ENCODE results near the gene TMEM18. TPM values are rescaled to one million over a fixed set of nuclear protein-coding genes. Genes with fewer than 3 reads are reported as not detected.
"Not testable (repeated sequence)": the region's sequence is repeated elsewhere in the genome, so short reads cannot be mapped to it uniquely, and the experiment has no call there.

The TMEM18 gene
- polyA plus RNA-seq, 1 of the 3 experiments (the other 2 are of a cell fraction), result 29.3 TPM

GRCh38 chr2:705971-706511 lies 28.8 kb upstream of the TMEM18 start:
- H3K36me3 ChIP-seq (replicated peaks in 1 of 2; ENCODE audit: control insufficient read depth in 1 of 2, insufficient read depth in 2 of 2, low read length in 1 of 2), result no peaks in the 10 kb centered on the region
- no peaks in the 10 kb centered on the region for H3K79me2 ChIP-seq (ENCODE audit: insufficient read depth)
- H3K9me3 ChIP-seq, result no peaks in the 10 kb centered on the region
- no peak for TF ChIP-seq NRF1 (IDR thresholded peaks at IDR 0.05; ENCODE audit: low read depth, low read length)
- TF ChIP-seq FOXJ3 (CRISPR knock-in tag; IDR thresholded peaks at IDR 0.05), result no peak
- no peak for TF ChIP-seq TAF1 (IDR thresholded peaks at IDR 0.05; ENCODE audit: borderline replicate concordance, low read depth, low read length)
- no peak for TF ChIP-seq MAX (IDR thresholded peaks at IDR 0.05; ENCODE audit: low read depth)
- no peak for TF ChIP-seq FOXM1 (IDR thresholded peaks at IDR 0.05; ENCODE audit: low read depth)
- TF ChIP-seq RCOR1 (IDR thresholded peaks at IDR 0.05; ENCODE audit: low read length), result no peak
- TF ChIP-seq MXI1 (IDR thresholded peaks at IDR 0.05; ENCODE audit: low read depth, low read length), result no peak
- H3K27me3 ChIP-seq (ENCODE audit: insufficient read depth), result no peaks in the 10 kb centered on the region
- ChIA-PET CTCF (interaction anchor here (2.5 kb wide), 1 partner anchor 10 kb away, joined by 10 read pairs; no protein-coding TSS in a partner anchor), POLR2A (no interaction called here)
- H3F3A ChIP-seq (replicated peaks; ENCODE audit: insufficient read depth), result no peaks in the 10 kb centered on the region
- WGBS (ENCODE audit: low lambda C conversion rate), result 42% methylated on average over 7 of the region's 7 CpGs
- no peak overlapping the region for H2AFZ ChIP-seq (ENCODE audit: low read depth)
- no peak overlapping the region for H3K4me3 ChIP-seq (ENCODE audit: low read depth in 2 of 2, low read length in 1 of 2)
- H4K20me1 ChIP-seq (ENCODE audit: insufficient read depth), result no peaks in the 10 kb centered on the region
- H3K9ac ChIP-seq, result no peak overlapping the region
- no peak overlapping the region for H3K27ac ChIP-seq (ENCODE audit: low read depth in 2 of 2, low read length in 1 of 2)
- H3K4me1 ChIP-seq (ENCODE audit: control insufficient read depth in 1 of 2, insufficient read depth in 2 of 2, low read depth in 1 of 2, low read length in 1 of 2), result no peaks in the 10 kb centered on the region; a peak in 1 of 4 replicates
- DNase-seq, result no peak
- H3K9me2 ChIP-seq, result no peaks in the 10 kb centered on the region
- no peak overlapping the region for H3K4me2 ChIP-seq

GRCh38 chr2:702765-703164 lies 25.6 kb upstream of the TMEM18 start:
- H3K4me3 ChIP-seq (ENCODE audit: low read depth in 2 of 2, low read length in 1 of 2); H2AFZ ChIP-seq (ENCODE audit: low read depth); H3K79me2 ChIP-seq (ENCODE audit: insufficient read depth); H3K4me1 ChIP-seq (ENCODE audit: control insufficient read depth in 1 of 2, insufficient read depth in 2 of 2, low read depth in 1 of 2, low read length in 1 of 2); POLR2A ChIA-PET; DNase-seq; H3K9ac ChIP-seq; CTCF ChIA-PET; H3K27ac ChIP-seq (ENCODE audit: low read depth in 2 of 2, low read length in 1 of 2); H3K36me3 ChIP-seq (replicated peaks in 1 of 2; ENCODE audit: control insufficient read depth in 1 of 2, insufficient read depth in 2 of 2, low read length in 1 of 2); H3K27me3 ChIP-seq (ENCODE audit: insufficient read depth); H3F3A ChIP-seq (replicated peaks; ENCODE audit: insufficient read depth); H3K4me2 ChIP-seq; H4K20me1 ChIP-seq (ENCODE audit: insufficient read depth); H3K9me2 ChIP-seq; H3K9me3 ChIP-seq: not testable (repeated sequence)
- WGBS (ENCODE audit: low lambda C conversion rate), result 51% methylated on average over 8 of the region's 8 CpGs

- Histone ChIP-seq H3K9ac (no peak overlapping the region), H3K36me3 (replicated peaks in 1 of 2; ENCODE audit: control insufficient read depth in 1 of 2, insufficient read depth in 2 of 2, low read length in 1 of 2) (no peaks in the 10 kb centered on the region), H3K79me2 (ENCODE audit: insufficient read depth) (no peaks in the 10 kb centered on the region), H3K4me1 (ENCODE audit: control insufficient read depth in 1 of 2, insufficient read depth in 2 of 2, low read depth in 1 of 2, low read length in 1 of 2) (peaks cover 0 to 11% of the 10 kb centered on the region in 2 experiments; a peak in 2 of 4 replicates), H3K27me3 (ENCODE audit: insufficient read depth) (no peaks in the 10 kb centered on the region), H2AFZ (ENCODE audit: low read depth) (no peak overlapping the region), H3K9me2 (no peaks in the 10 kb centered on the region), H3K9me3 (no peaks in the 10 kb centered on the region), H3K4me2 (no peak overlapping the region), H4K20me1 (ENCODE audit: insufficient read depth) (no peaks in the 10 kb centered on the region), H3K4me3 (ENCODE audit: low read depth in 2 of 2, low read length in 1 of 2) (no peak overlapping the region), H3F3A (replicated peaks; ENCODE audit: insufficient read depth) (no peaks in the 10 kb centered on the region), H3K27ac (ENCODE audit: low read depth in 2 of 2, low read length in 1 of 2) (no peak overlapping the region)
- no peak for DNase-seq
- ChIA-PET POLR2A (no interaction called here), CTCF (interaction anchor here (2.6 kb wide), 1 partner anchor 19 kb away, joined by 12 read pairs; no protein-coding TSS in a partner anchor)
- 61% methylated on average over 11 of the region's 11 CpGs for WGBS (ENCODE audit: low lambda C conversion rate)
- TF ChIP-seq FOXM1 (IDR thresholded peaks at IDR 0.05; ENCODE audit: low read depth) (no peak), CTCF (IDR thresholded peaks at IDR 0.05) (no peak), EP300 (IDR thresholded peaks at IDR 0.05; ENCODE audit: borderline replicate concordance in 1 of 2, low read depth in 1 of 2, low read length in 1 of 2) (no peak), REST (IDR thresholded peaks at IDR 0.05; ENCODE audit: low read depth, low read length) (no peak), PBX3 (IDR thresholded peaks at IDR 0.05) (no peak), RFX5 (IDR thresholded peaks at IDR 0.05; ENCODE audit: low read length) (no peak)
Observed at GRCh38 chr2:696999-697627, 19.9 kb upstream of the TMEM18 start.

Measured in SK-N-SH (cell line).